OCI-LY1 (cell line): ENCODE data around the gene RCAN2.

Experiments used
- H2AFZ ChIP-seq: fragments of 200-600 bp; sonication (generic), shearing (Covaris generic); 2 replicates; pipeline ENCODE4 v1.6.0; 2014; ENCODE audit warnings: antibody characterized with exemption, mild to moderate bottlenecking, low read length
- H3F3A ChIP-seq: fragments of 200-600 bp; sonication (generic), shearing (Covaris generic); 2 replicates; pipeline ENCODE4 v1.6.0; 2014; ENCODE audit warnings: mild to moderate bottlenecking, antibody characterized with exemption, low read length, moderate library complexity; ENCODE audit not compliant: insufficient read depth
- H3K27ac ChIP-seq: fragments of 200-600 bp; sonication (generic); 2 replicates; pipeline ENCODE4 v1.5.1; 2014; ENCODE audit warnings: low read length, mixed run types, mild to moderate bottlenecking, low read depth; ENCODE audit not compliant: poor library complexity, severe bottlenecking
- H3K27me3 ChIP-seq: fragments of 200-600 bp; sonication (generic); 2 replicates; pipeline ENCODE4 v1.6.0; 2014; ENCODE audit warnings: antibody characterized with exemption, mild to moderate bottlenecking, low read length, moderate library complexity; ENCODE audit not compliant: insufficient read depth
- H3K36me3 ChIP-seq: fragments of 200-600 bp; sonication (generic); 2 replicates; pipeline ENCODE4 v1.6.1; 2014; ENCODE audit warnings: mild to moderate bottlenecking, antibody characterized with exemption, low read length, moderate library complexity, mixed read lengths; ENCODE audit not compliant: insufficient read depth
- H3K4me1 ChIP-seq: fragments of 200-600 bp; sonication (generic); 2 replicates; pipeline ENCODE4 v1.5.1; 2014; ENCODE audit warnings: mild to moderate bottlenecking, low read length, moderate library complexity; ENCODE audit not compliant: insufficient read depth, severe bottlenecking
- H3K4me2 ChIP-seq: fragments of 200-600 bp; sonication (generic), shearing (Covaris generic); 2 replicates; pipeline ENCODE4 v1.6.1; 2014; ENCODE audit warnings: low read length
- H3K4me3 ChIP-seq: fragments of 200-600 bp; sonication (generic); 2 replicates; pipeline ENCODE4 v1.5.1; 2014; ENCODE audit warnings: low read length, low read depth, mild to moderate bottlenecking, mixed read lengths; ENCODE audit not compliant: poor library complexity, severe bottlenecking
- H3K79me2 ChIP-seq: fragments of 200-600 bp; shearing (Covaris generic); 2 replicates; pipeline ENCODE4 v1.6.1; 2016; ENCODE audit warnings: mixed run types, low read length, mixed read lengths; ENCODE audit not compliant: insufficient read depth
- H3K9ac ChIP-seq: fragments of 200-600 bp; sonication (generic), shearing (Covaris generic); 2 replicates; pipeline ENCODE4 v1.6.1; 2014; ENCODE audit warnings: mild to moderate bottlenecking, low read length, mixed read lengths
- H3K9me2 ChIP-seq: fragments of 200-600 bp; sonication (generic), shearing (Covaris generic); 2 replicates; pipeline ENCODE4 v1.6.1; 2014; ENCODE audit warnings: low read depth, mild to moderate bottlenecking, low read length, mixed read lengths
- H3K9me3 ChIP-seq: fragments of 200-600 bp; shearing (Covaris generic); 2 replicates; pipeline ENCODE4 v1.6.1; 2014; ENCODE audit warnings: low read length, mixed read lengths
- H4K20me1 ChIP-seq: fragments of 200-600 bp; sonication (generic), shearing (Covaris generic); 2 replicates; pipeline ENCODE4 v1.6.0; 2016; ENCODE audit warnings: mild to moderate bottlenecking, low read length; ENCODE audit not compliant: insufficient read depth
- EZH2 ChIP-seq: fragments of 200-600 bp; sonication (generic), shearing (Covaris generic); IDR thresholded peaks from 2 replicates; pipeline ENCODE4 v1.8.0; 2017; ENCODE audit warnings: borderline replicate concordance, mixed run types, mild to moderate bottlenecking, antibody characterized with exemption, low read length, moderate library complexity, mixed read lengths
- TF ChIP-seq, protein P1 (sequence below): fragments of 200-600 bp; sonication (generic), shearing (Covaris generic); IDR thresholded peaks from 2 replicates; pipeline ENCODE4 v1.5.1; 2017; ENCODE audit warnings: mild to moderate bottlenecking, antibody characterized with exemption, low read length, moderate library complexity, mixed read lengths

The RCAN2 gene

DNA sequence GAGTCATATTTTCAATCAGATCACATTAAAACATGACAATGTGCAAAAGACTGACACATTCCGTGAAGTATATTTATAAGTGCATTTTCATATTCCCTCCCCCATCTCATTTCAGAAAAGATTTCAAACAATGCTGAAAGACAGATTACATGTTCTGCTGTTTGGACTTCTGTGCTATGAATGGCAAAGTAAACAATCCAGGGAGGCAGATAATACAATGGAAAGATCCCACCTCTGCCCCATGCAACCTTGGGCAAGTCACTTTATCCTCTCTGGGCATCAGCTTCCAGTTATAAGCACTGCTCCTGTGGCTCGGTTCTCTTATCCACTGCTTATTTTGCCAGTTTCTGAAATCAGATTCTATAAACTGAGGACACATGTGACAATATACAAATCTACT is 110.2 kb downstream of the RCAN2 start:
- H3K9ac ChIP-seq, result no peak overlapping the region
- no peaks in the 10 kb centered on the region for H4K20me1 ChIP-seq
- TF ChIP-seq EZH2, result no peak
- TF ChIP-seq, protein P1, sequence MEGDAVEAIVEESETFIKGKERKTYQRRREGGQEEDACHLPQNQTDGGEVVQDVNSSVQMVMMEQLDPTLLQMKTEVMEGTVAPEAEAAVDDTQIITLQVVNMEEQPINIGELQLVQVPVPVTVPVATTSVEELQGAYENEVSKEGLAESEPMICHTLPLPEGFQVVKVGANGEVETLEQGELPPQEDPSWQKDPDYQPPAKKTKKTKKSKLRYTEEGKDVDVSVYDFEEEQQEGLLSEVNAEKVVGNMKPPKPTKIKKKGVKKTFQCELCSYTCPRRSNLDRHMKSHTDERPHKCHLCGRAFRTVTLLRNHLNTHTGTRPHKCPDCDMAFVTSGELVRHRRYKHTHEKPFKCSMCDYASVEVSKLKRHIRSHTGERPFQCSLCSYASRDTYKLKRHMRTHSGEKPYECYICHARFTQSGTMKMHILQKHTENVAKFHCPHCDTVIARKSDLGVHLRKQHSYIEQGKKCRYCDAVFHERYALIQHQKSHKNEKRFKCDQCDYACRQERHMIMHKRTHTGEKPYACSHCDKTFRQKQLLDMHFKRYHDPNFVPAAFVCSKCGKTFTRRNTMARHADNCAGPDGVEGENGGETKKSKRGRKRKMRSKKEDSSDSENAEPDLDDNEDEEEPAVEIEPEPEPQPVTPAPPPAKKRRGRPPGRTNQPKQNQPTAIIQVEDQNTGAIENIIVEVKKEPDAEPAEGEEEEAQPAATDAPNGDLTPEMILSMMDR, result no peak
- no peaks in the 10 kb centered on the region for H3K9me2 ChIP-seq
- no peaks in the 10 kb centered on the region for H3K27me3 ChIP-seq
- no peaks in the 10 kb centered on the region for H3K36me3 ChIP-seq
- H3K79me2 ChIP-seq, result no peaks in the 10 kb centered on the region
- H2AFZ ChIP-seq, result no peak overlapping the region
- no peaks in the 10 kb centered on the region for H3K9me3 ChIP-seq
- no peak overlapping the region for H3K4me3 ChIP-seq
- no peaks in the 10 kb centered on the region for H3F3A ChIP-seq
- no peak overlapping the region for H3K4me2 ChIP-seq
- H3K27ac ChIP-seq, result peak overlapping the region; percentile 2
- H3K4me1 ChIP-seq, result peaks cover 49% of the 10 kb centered on the region

DNA sequence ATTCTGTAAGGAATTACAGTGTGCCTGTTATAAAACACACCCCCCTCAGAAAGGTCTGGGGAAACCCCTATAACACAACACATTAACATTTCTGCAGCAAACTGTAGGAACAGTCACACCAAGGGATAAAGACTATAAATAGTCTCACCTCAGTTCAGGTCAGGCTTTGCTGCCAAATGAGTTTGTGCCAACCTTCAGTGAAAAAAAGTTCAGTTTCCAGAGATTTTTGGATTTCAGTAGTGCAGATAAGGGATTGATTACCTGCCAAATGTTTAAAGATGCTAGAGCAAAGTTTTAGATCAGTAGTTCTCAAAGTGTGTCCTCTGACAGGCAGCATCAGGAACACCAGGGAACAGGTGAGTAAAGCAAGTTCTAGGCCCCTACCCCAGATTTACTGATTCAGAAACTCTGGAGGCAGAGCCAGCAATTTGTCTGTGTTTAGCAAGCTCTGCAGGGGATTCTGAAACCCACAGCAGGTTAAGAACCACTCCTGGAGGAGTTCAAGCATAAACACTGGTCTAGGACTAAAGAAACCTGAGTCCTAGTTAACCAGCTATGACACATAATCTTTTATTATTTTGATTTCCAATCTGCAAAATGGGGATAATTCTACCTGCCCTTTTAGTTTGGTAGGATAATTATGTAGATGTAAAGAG is 111.0 kb downstream of the RCAN2 start:
- H3K9me3 ChIP-seq, result no peaks in the 10 kb centered on the region
- peaks cover 49% of the 10 kb centered on the region for H3K4me1 ChIP-seq
- TF ChIP-seq, protein P1, result no peak
- no peak for TF ChIP-seq EZH2
- no peak overlapping the region for H3K9ac ChIP-seq
- H3K4me3 ChIP-seq, result no peak overlapping the region
- H2AFZ ChIP-seq, result no peak overlapping the region
- no peaks in the 10 kb centered on the region for H3F3A ChIP-seq
- H3K27ac ChIP-seq, result peak overlapping the region; percentile 20
- H3K9me2 ChIP-seq, result no peaks in the 10 kb centered on the region
- H3K4me2 ChIP-seq, result no peak overlapping the region
- H4K20me1 ChIP-seq, result no peaks in the 10 kb centered on the region
- no peaks in the 10 kb centered on the region for H3K79me2 ChIP-seq
- H3K27me3 ChIP-seq, result no peaks in the 10 kb centered on the region
- no peaks in the 10 kb centered on the region for H3K36me3 ChIP-seq

DNA sequence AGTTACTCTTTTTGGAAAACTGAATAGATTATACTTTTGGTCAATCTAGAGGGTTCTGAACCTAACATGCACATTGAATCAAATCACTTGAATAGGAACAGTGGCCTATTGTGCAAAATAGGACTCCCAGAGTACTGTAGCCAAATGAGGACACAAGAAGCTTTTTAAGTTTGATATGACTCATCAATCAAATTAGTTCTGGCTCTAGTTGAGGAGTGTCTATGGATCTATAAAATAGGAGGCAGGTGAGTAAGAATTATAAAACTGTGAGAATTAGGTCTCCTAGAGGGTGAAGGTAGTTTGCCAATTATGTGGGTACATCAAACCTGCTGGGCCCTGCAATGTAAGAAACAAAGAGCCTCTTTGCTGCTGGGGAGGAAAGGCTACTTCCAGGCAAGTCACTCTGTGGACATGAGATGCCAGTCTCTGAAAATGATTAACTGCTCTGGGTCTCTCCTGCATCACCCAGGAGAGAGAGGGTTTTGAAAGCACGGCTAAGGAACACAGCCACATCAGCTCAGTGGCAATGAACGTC is 112.3 kb downstream of the RCAN2 start:
- no peak overlapping the region for H2AFZ ChIP-seq
- no peaks in the 10 kb centered on the region for H3K9me3 ChIP-seq
- no peaks in the 10 kb centered on the region for H3K27me3 ChIP-seq
- no peak overlapping the region for H3K4me3 ChIP-seq
- no peak overlapping the region for H3K4me2 ChIP-seq
- no peaks in the 10 kb centered on the region for H3K36me3 ChIP-seq
- H3K9me2 ChIP-seq, result no peaks in the 10 kb centered on the region
- no peaks in the 10 kb centered on the region for H3K79me2 ChIP-seq
- TF ChIP-seq, protein P1, result no peak
- TF ChIP-seq EZH2, result no peak
- H3K9ac ChIP-seq, result no peak overlapping the region
- H3K27ac ChIP-seq, result peak overlapping the region; percentile 10
- H4K20me1 ChIP-seq, result no peaks in the 10 kb centered on the region
- H3F3A ChIP-seq, result no peaks in the 10 kb centered on the region
- peaks cover 49% of the 10 kb centered on the region for H3K4me1 ChIP-seq
